ENCODE results near the gene CCDC59. TPM values are rescaled to one million over a fixed set of nuclear protein-coding genes. Genes with fewer than 3 reads are reported as not detected.

Gene CCDC59
- total and polyA plus RNA-seq, 10 of the 15 experiments (the other 5 are each of a cell fraction or from before 2014, with no cell fraction given): 30.4 to 128 (median 84.0) TPM

DNA sequence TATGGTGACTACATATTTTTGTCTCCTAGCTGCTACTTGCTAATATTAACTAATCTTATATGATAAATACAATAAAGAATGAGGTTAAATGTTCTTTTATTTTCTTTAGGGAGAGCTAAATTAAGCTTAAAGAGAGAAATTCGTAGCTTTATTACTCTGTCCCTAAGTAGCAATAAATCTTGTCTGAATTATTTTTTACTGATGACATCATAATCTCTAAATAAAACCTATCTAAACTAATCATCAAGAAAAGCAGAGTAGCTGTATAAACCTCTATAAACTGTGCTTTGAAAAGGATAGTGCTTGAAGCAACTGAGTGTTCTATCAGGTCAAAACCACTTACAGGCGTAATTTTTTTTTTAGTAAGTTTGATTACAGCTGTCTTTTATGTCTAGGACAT, 42.6 kb upstream of the CCDC59 start:
- intact Hi-C loops (cut with micrococcal nuclease; ENCODE audit: unreplicated experiment): no loop called here
- H3K27me3 ChIP-seq (replicated peaks in 1 of 2; ENCODE audit: control insufficient read depth in 2 of 2, insufficient read depth in 2 of 2, low read length in 1 of 2): no peaks in the 10 kb centered on the region

DNA sequence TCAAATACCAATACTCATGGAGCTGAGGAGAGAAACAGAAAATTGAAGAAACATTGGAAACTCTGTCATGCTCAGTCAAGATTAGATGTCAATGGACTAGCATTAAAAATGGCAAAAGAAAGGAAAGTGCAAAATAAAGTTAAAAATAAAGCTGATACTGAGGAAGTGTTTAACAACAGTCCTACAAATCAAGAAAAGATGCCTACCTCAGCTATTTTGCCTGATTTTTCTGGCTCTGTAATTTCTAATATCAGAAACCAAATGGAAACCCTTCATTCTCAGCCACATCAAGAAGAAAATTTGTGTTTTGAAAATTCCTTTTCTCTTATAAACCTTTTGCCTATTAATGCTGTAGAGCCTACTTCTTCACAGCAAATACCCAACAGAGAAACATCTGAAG, 40.7 kb upstream of the CCDC59 start:
- no peak overlapping the region for H3K27ac ChIP-seq (ENCODE audit: control insufficient read depth, insufficient read depth)
- H3K27me3 ChIP-seq (replicated peaks in 1 of 2; ENCODE audit: control insufficient read depth in 2 of 2, insufficient read depth in 2 of 2, low read length in 1 of 2): no peaks in the 10 kb centered on the region
- ChIA-PET RAD21 (ENCODE audit: unreplicated experiment) (interaction anchor here (1.0 kb wide), 1 partner anchor 57 kb away, joined by 3 read pairs; no protein-coding TSS in a partner anchor), SMC1A (ENCODE audit: uncharacterized antibody, unreplicated experiment) (interaction anchor here (0.9 to 2.4 kb wide), 4 partner anchors 9 to 27 kb away, joined by 3 to 7 read pairs (median 4); no protein-coding TSS in a partner anchor), CTCF (interaction anchor here (0.8 to 2.3 kb wide), 7 partner anchors 11 to 45 kb away, joined by 3 to 6 read pairs (median 4); partner anchors contain the start of genes CCDC59 and METTL25), POLR2A (interaction anchor here (1.0 kb wide), 1 partner anchor 217 kb away, joined by 3 read pairs; no protein-coding TSS in a partner anchor)
- H3K79me2 ChIP-seq (ENCODE audit: control insufficient read depth, insufficient read depth, low read length): no peaks in the 10 kb centered on the region
- no TSS peak for BruUV-seq (replicated peaks)
- H3K9ac ChIP-seq (ENCODE audit: control insufficient read depth, insufficient read depth, low read length): no peak overlapping the region
- no peak overlapping the region for H3K4me3 ChIP-seq
- no peak for FAIRE-seq
- DNase-seq (ENCODE audit: low read depth, low spot score): no peak
- H4K20me1 ChIP-seq (ENCODE audit: control insufficient read depth, insufficient read depth): no peaks in the 10 kb centered on the region
- no peak overlapping the region for H3K4me2 ChIP-seq (ENCODE audit: control insufficient read depth, insufficient read depth)
- ATAC-seq: no peak
- in situ Hi-C loops (cut with MboI): no loop called here
- H3K4me1 ChIP-seq (ENCODE audit: control insufficient read depth, insufficient read depth, low read length): no peaks in the 10 kb centered on the region
- intact Hi-C loops (cut with micrococcal nuclease; ENCODE audit: unreplicated experiment): no loop called here
- H3K36me3 ChIP-seq (ENCODE audit: control insufficient read depth in 2 of 2, insufficient read depth in 2 of 2, low read length in 1 of 2): no peaks in the 10 kb centered on the region
- no peak for TF ChIP-seq WRNIP1 (IDR thresholded peaks at IDR 0.05; ENCODE audit: borderline replicate concordance, low read depth, low read length)
- TF ChIP-seq, protein P1, sequence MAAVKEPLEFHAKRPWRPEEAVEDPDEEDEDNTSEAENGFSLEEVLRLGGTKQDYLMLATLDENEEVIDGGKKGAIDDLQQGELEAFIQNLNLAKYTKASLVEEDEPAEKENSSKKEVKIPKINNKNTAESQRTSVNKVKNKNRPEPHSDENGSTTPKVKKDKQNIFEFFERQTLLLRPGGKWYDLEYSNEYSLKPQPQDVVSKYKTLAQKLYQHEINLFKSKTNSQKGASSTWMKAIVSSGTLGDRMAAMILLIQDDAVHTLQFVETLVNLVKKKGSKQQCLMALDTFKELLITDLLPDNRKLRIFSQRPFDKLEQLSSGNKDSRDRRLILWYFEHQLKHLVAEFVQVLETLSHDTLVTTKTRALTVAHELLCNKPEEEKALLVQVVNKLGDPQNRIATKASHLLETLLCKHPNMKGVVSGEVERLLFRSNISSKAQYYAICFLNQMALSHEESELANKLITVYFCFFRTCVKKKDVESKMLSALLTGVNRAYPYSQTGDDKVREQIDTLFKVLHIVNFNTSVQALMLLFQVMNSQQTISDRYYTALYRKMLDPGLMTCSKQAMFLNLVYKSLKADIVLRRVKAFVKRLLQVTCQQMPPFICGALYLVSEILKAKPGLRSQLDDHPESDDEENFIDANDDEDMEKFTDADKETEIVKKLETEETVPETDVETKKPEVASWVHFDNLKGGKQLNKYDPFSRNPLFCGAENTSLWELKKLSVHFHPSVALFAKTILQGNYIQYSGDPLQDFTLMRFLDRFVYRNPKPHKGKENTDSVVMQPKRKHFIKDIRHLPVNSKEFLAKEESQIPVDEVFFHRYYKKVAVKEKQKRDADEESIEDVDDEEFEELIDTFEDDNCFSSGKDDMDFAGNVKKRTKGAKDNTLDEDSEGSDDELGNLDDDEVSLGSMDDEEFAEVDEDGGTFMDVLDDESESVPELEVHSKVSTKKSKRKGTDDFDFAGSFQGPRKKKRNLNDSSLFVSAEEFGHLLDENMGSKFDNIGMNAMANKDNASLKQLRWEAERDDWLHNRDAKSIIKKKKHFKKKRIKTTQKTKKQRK (IDR thresholded peaks at IDR 0.05; ENCODE audit: low read depth, low read length): no peak
- no peak overlapping the region for H2AFZ ChIP-seq (ENCODE audit: control insufficient read depth, low read depth, low read length)
- no peaks in the 10 kb centered on the region for H3K9me3 ChIP-seq (replicated peaks; ENCODE audit: control insufficient read depth, insufficient read depth, low read length)

More for the DNA sequence above, 42.6 kb upstream of the CCDC59 start:
- peak; percentile 49; the same call in 1 of the 2 replicates for TF ChIP-seq ATF7 (IDR thresholded peaks at IDR 0.05; ENCODE audit: low read depth)
- TF ChIP-seq, protein P2, sequence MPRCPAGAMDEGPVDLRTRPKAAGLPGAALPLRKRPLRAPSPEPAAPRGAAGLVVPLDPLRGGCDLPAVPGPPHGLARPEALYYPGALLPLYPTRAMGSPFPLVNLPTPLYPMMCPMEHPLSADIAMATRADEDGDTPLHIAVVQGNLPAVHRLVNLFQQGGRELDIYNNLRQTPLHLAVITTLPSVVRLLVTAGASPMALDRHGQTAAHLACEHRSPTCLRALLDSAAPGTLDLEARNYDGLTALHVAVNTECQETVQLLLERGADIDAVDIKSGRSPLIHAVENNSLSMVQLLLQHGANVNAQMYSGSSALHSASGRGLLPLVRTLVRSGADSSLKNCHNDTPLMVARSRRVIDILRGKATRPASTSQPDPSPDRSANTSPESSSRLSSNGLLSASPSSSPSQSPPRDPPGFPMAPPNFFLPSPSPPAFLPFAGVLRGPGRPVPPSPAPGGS (IDR thresholded peaks at IDR 0.05; ENCODE audit: borderline replicate concordance, insufficient read depth, low read depth, low read length, poor library complexity, severe bottlenecking): no peak
- Histone ChIP-seq H3K4me3 (no peak overlapping the region), H3K9ac (ENCODE audit: control insufficient read depth, insufficient read depth, low read length) (no peak overlapping the region), H3K79me2 (ENCODE audit: control insufficient read depth, insufficient read depth, low read length) (no peaks in the 10 kb centered on the region), H3K9me3 (replicated peaks; ENCODE audit: control insufficient read depth, insufficient read depth, low read length) (no peaks in the 10 kb centered on the region), H2AFZ (ENCODE audit: control insufficient read depth, low read depth, low read length) (no peak overlapping the region), H4K20me1 (ENCODE audit: control insufficient read depth, insufficient read depth) (no peaks in the 10 kb centered on the region), H3K4me1 (ENCODE audit: control insufficient read depth, insufficient read depth, low read length) (no peaks in the 10 kb centered on the region), H3K4me2 (ENCODE audit: control insufficient read depth, insufficient read depth) (no peak overlapping the region), H3K27ac (ENCODE audit: control insufficient read depth, insufficient read depth) (no peak overlapping the region), H3K36me3 (ENCODE audit: control insufficient read depth in 2 of 2, insufficient read depth in 2 of 2, low read length in 1 of 2) (no peaks in the 10 kb centered on the region)
- WGBS (ENCODE audit: insufficient coverage, insufficient replicate concordance, low lambda C conversion rate, missing lambda C conversion rate): 75% methylated on average over 2 of the region's 2 CpGs
- SMC1A ChIA-PET (ENCODE audit: uncharacterized antibody, unreplicated experiment): interaction anchor here (1.4 to 2.3 kb wide), 2 partner anchors 8 to 28 kb away, joined by 3 to 5 read pairs; no protein-coding TSS in a partner anchor
- no peak for ATAC-seq
- CTCF ChIA-PET: interaction anchor here (1.3 kb wide), 1 partner anchor 43 kb away, joined by 3 read pairs; the partner anchor contains the start of genes CCDC59 and METTL25
- no TSS peak for BruUV-seq (replicated peaks)
- POLR2A ChIA-PET: no interaction called here
- RAD21 ChIA-PET (ENCODE audit: unreplicated experiment): no interaction called here
- in situ Hi-C loops (cut with MboI): no loop called here
- no peak for DNase-seq (ENCODE audit: low read depth, low spot score)
- FAIRE-seq: no peak

All from GM12878 (cell line).